ENCODE results near the gene FGD6.
"Not testable (repeated sequence)": the region's sequence is repeated elsewhere in the genome, so short reads cannot be mapped to it uniquely, and the experiment has no call there.

FGD6 gene

GRCh38 chr12:95248095-95248494, 30.8 kb upstream of the FGD6 start:
- Histone ChIP-seq H3K9ac (ENCODE audit: low read length) (no peak overlapping the region), H3K4me1 (ENCODE audit: control insufficient read depth, low read depth, low read length) (peaks cover 5% of the 10 kb centered on the region), H3K27ac (ENCODE audit: low read length) (no peak overlapping the region), H3K4me3 (ENCODE audit: low read length) (no peak overlapping the region), H3K9me3 (ENCODE audit: control insufficient read depth, low read depth, low read length) (no peaks in the 10 kb centered on the region), H3K27me3 (ENCODE audit: control insufficient read depth, insufficient read depth, low read length) (no peaks in the 10 kb centered on the region), H3K36me3 (ENCODE audit: control insufficient read depth, low read depth, low read length) (peaks cover 4% of the 10 kb centered on the region)

GRCh38 chr12:95244350-95244749, 27.1 kb upstream of the FGD6 start:
- Histone ChIP-seq H3K4me1 (ENCODE audit: control insufficient read depth, low read depth, low read length) (peaks cover 5% of the 10 kb centered on the region), H3K27ac (ENCODE audit: low read length) (no peak overlapping the region), H3K9ac (ENCODE audit: low read length) (no peak overlapping the region)

DNA sequence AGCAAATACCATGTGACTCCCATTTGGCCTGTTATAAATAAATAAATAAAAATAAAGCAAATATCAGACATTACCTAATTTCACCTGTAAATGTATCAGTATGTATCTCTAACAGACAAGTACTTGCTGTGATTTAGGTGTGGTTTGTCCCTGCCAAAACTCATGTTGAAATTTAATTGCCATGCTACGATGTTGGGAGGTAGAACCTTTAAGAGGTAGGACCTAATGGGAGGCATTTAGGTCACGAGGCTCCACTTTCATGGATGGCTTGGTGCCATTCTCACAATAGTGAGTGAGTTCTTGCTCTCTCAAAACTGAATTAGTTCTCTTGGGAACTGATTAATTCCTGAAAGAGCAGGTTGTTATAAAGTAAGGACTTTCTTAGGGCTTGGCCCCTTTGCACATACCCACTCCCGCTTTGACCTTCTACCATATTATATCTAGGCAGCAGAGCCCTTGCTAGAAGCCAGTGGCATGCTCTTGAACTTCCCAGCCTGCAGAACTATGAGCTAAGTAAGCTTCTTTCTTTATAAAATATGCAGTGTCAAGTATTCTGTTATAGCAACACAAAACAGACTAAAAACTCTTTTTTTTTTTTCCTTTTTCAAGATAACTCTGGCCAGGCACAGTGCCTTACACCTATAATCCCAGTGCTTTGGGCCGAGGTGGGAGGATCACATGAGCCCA, 26.4 kb upstream of the FGD6 start:
- Histone ChIP-seq H3K4me1 (ENCODE audit: control insufficient read depth, low read depth, low read length) (no peaks in the 10 kb centered on the region), H3K27ac (ENCODE audit: low read length) (no peak overlapping the region), H3K9me3 (ENCODE audit: control insufficient read depth, low read depth, low read length) (no peaks in the 10 kb centered on the region), H3K9ac (ENCODE audit: low read length) (no peak overlapping the region), H3K36me3 (ENCODE audit: control insufficient read depth, low read depth, low read length) (peaks cover 7% of the 10 kb centered on the region), H3K27me3 (ENCODE audit: control insufficient read depth, insufficient read depth, low read length) (no peaks in the 10 kb centered on the region), H3K4me3 (ENCODE audit: low read length) (no peak overlapping the region)

More at GRCh38 chr12:95244350-95244749, 27.1 kb upstream of the FGD6 start:
- H3K9me3 ChIP-seq (ENCODE audit: control insufficient read depth, low read depth, low read length) = no peaks in the 10 kb centered on the region
- no peaks in the 10 kb centered on the region for H3K27me3 ChIP-seq (ENCODE audit: control insufficient read depth, insufficient read depth, low read length)
- H3K36me3 ChIP-seq (ENCODE audit: control insufficient read depth, low read depth, low read length) = peaks cover 7% of the 10 kb centered on the region
- no peak overlapping the region for H3K4me3 ChIP-seq (ENCODE audit: low read length)

DNA sequence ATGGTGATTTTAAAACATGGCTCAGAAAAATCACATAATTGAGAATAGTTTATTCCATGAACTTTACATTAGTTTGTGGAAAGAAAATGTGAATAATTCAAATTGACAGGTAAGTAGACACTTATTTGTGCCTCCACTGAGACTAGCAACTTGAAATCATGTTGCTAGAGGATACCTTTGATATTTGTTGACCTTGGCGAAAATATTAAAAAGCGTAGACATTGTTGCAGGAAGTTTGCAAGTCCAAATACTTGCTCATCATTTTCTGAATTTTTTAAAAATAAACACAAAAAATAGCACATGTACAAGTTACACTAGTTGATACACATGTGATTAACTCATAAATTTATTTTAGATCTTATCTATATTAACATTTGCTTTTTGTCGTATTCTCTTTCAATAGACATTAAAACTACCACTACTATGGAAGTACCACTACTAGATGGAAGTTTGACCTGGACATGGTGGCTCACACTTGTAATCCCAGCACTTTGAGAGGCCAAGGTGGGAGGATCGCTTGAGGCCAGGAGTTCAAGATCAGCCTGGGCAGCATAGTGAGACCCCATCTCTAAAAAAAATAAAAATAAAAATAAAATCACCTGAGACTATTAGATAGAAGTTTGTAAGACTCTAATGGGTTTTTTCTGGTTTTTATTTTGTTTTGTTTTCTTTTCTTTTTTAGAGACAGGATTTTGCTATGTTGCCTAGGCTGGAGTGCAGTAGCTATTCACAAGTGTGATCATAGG, 24.7 kb upstream of the FGD6 start:
- H3K9me3 ChIP-seq (ENCODE audit: control insufficient read depth, low read depth, low read length) = no peaks in the 10 kb centered on the region
- no peaks in the 10 kb centered on the region for H3K27me3 ChIP-seq (ENCODE audit: control insufficient read depth, insufficient read depth, low read length)
- peaks cover 7% of the 10 kb centered on the region for H3K36me3 ChIP-seq (ENCODE audit: control insufficient read depth, low read depth, low read length)
- no peaks in the 10 kb centered on the region for H3K4me1 ChIP-seq (ENCODE audit: control insufficient read depth, low read depth, low read length)
- no peak overlapping the region for H3K4me3 ChIP-seq (ENCODE audit: low read length)
- no peak overlapping the region for H3K27ac ChIP-seq (ENCODE audit: low read length)
- H3K9ac ChIP-seq (ENCODE audit: low read length) = no peak overlapping the region

DNA sequence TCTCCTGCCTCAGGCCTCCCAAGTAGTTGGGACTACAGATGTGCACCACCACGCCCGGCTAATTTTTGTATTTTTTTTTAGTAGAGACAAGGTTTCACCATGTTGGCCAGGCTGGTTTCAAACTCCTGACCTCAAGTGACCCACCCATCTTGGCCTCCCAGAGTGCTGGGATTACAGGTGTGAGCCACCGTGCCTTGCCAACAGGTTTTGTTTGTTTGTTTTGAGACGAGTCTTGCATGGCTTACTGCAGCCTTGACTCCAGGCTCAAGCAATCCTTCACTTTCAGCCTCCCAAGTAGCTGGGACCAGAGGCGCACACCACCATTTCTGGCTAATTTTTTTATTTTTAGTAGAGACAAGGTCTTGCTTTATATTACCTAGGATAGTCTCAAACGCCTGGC, 23.9 kb upstream of the FGD6 start:
- not testable (repeated sequence) for H3K4me3 ChIP-seq (ENCODE audit: low read length); H3K27ac ChIP-seq (ENCODE audit: low read length); H3K9me3 ChIP-seq (ENCODE audit: control insufficient read depth, low read depth, low read length); H3K9ac ChIP-seq (ENCODE audit: low read length); H3K36me3 ChIP-seq (ENCODE audit: control insufficient read depth, low read depth, low read length); H3K4me1 ChIP-seq (ENCODE audit: control insufficient read depth, low read depth, low read length); H3K27me3 ChIP-seq (ENCODE audit: control insufficient read depth, insufficient read depth, low read length)

DNA sequence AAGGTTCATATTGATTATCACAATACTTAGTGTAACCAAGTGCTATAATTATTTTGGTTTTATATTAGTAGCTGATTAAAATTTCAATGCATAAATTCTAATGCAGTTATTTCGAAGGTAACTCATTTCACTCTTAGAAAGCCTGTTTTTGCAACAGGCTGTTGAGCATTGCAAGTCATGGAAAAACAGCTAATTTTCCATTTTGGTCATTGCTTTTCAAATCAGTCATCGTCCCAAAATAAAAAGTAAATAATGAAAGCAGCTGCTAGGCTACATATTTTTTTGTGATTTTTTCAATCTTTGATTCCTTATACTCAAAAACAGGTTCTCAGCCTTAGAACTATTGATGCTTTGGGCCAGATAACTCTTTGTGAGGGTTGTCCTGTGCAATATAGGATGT, 23.3 kb upstream of the FGD6 start:
- no peak overlapping the region for H3K4me3 ChIP-seq (ENCODE audit: low read length)
- no peaks in the 10 kb centered on the region for H3K9me3 ChIP-seq (ENCODE audit: control insufficient read depth, low read depth, low read length)
- H3K9ac ChIP-seq (ENCODE audit: low read length) = no peak overlapping the region
- no peaks in the 10 kb centered on the region for H3K27me3 ChIP-seq (ENCODE audit: control insufficient read depth, insufficient read depth, low read length)
- no peaks in the 10 kb centered on the region for H3K4me1 ChIP-seq (ENCODE audit: control insufficient read depth, low read depth, low read length)
- H3K36me3 ChIP-seq (ENCODE audit: control insufficient read depth, low read depth, low read length) = peaks cover 7% of the 10 kb centered on the region
- H3K27ac ChIP-seq (ENCODE audit: low read length) = no peak overlapping the region

DNA sequence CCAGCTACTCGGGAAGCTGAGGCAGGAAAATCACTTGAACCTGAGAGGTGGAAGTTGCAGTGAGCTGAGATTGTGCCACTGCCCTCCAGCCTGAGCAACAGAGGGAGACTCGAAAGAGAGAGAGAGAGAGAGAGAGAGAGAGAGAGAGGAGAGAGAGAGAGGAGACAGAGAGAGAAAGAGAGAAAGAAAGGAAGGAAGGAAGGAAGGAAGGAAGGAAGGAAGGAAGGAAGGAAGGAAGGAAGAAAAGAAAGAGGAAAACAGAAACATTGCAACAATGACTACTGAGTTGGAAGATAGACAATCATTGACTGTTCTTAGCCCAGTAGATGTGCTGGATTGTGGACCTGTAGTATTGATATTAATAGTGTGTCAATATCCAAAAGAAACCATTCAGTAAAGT, 22.6 kb upstream of the FGD6 start:
- not testable (repeated sequence) for H3K27me3 ChIP-seq (ENCODE audit: control insufficient read depth, insufficient read depth, low read length); H3K36me3 ChIP-seq (ENCODE audit: control insufficient read depth, low read depth, low read length); H3K4me3 ChIP-seq (ENCODE audit: low read length); H3K27ac ChIP-seq (ENCODE audit: low read length); H3K9ac ChIP-seq (ENCODE audit: low read length); H3K4me1 ChIP-seq (ENCODE audit: control insufficient read depth, low read depth, low read length); H3K9me3 ChIP-seq (ENCODE audit: control insufficient read depth, low read depth, low read length)

GRCh38 chr12:95239216-95239615, 21.9 kb upstream of the FGD6 start:
- Histone ChIP-seq H3K4me1 (ENCODE audit: control insufficient read depth, low read depth, low read length) (no peaks in the 10 kb centered on the region), H3K36me3 (ENCODE audit: control insufficient read depth, low read depth, low read length) (peaks cover 7% of the 10 kb centered on the region), H3K27ac (ENCODE audit: low read length) (no peak overlapping the region), H3K4me3 (ENCODE audit: low read length) (no peak overlapping the region), H3K27me3 (ENCODE audit: control insufficient read depth, insufficient read depth, low read length) (no peaks in the 10 kb centered on the region), H3K9ac (ENCODE audit: low read length) (no peak overlapping the region), H3K9me3 (ENCODE audit: control insufficient read depth, low read depth, low read length) (no peaks in the 10 kb centered on the region)

- Histone ChIP-seq H3K27me3 (ENCODE audit: control insufficient read depth, insufficient read depth, low read length) (no peaks in the 10 kb centered on the region), H3K4me3 (ENCODE audit: low read length) (no peak overlapping the region), H3K27ac (ENCODE audit: low read length) (no peak overlapping the region), H3K36me3 (ENCODE audit: control insufficient read depth, low read depth, low read length) (peaks cover 2% of the 10 kb centered on the region), H3K9me3 (ENCODE audit: control insufficient read depth, low read depth, low read length) (no peaks in the 10 kb centered on the region), H3K4me1 (ENCODE audit: control insufficient read depth, low read depth, low read length) (no peaks in the 10 kb centered on the region), H3K9ac (ENCODE audit: low read length) (no peak overlapping the region)
Observed at GRCh38 chr12:95238150-95238549, 20.9 kb upstream of the FGD6 start.

GRCh38 chr12:95237315-95237714, 20.0 kb upstream of the FGD6 start:
- H3K36me3 ChIP-seq (ENCODE audit: control insufficient read depth, low read depth, low read length) = peaks cover 2% of the 10 kb centered on the region
- H3K4me3 ChIP-seq (ENCODE audit: low read length) = no peak overlapping the region
- H3K4me1 ChIP-seq (ENCODE audit: control insufficient read depth, low read depth, low read length) = no peaks in the 10 kb centered on the region
- no peak overlapping the region for H3K9ac ChIP-seq (ENCODE audit: low read length)
- no peaks in the 10 kb centered on the region for H3K27me3 ChIP-seq (ENCODE audit: control insufficient read depth, insufficient read depth, low read length)
- no peaks in the 10 kb centered on the region for H3K9me3 ChIP-seq (ENCODE audit: control insufficient read depth, low read depth, low read length)
- no peak overlapping the region for H3K27ac ChIP-seq (ENCODE audit: low read length)

GRCh38 chr12:95235621-95236020, 18.4 kb upstream of the FGD6 start:
- not testable (repeated sequence) for H3K36me3 ChIP-seq (ENCODE audit: control insufficient read depth, low read depth, low read length); H3K4me3 ChIP-seq (ENCODE audit: low read length); H3K9ac ChIP-seq (ENCODE audit: low read length); H3K9me3 ChIP-seq (ENCODE audit: control insufficient read depth, low read depth, low read length); H3K27me3 ChIP-seq (ENCODE audit: control insufficient read depth, insufficient read depth, low read length); H3K27ac ChIP-seq (ENCODE audit: low read length); H3K4me1 ChIP-seq (ENCODE audit: control insufficient read depth, low read depth, low read length)

GRCh38 chr12:95234187-95234586, 16.9 kb upstream of the FGD6 start:
- H3K4me3 ChIP-seq (ENCODE audit: low read length); H3K36me3 ChIP-seq (ENCODE audit: control insufficient read depth, low read depth, low read length); H3K4me1 ChIP-seq (ENCODE audit: control insufficient read depth, low read depth, low read length); H3K27ac ChIP-seq (ENCODE audit: low read length); H3K27me3 ChIP-seq (ENCODE audit: control insufficient read depth, insufficient read depth, low read length); H3K9ac ChIP-seq (ENCODE audit: low read length); H3K9me3 ChIP-seq (ENCODE audit: control insufficient read depth, low read depth, low read length): not testable (repeated sequence)
